Smooth muscle cell (in vitro differentiated cells): ENCODE measurements around the gene NRTN. TPM values are rescaled to one million over a fixed set of nuclear protein-coding genes. Genes with fewer than 3 reads are reported as not detected.
"Not testable (repeated sequence)": the region's sequence is repeated elsewhere in the genome, so short reads cannot be mapped to it uniquely, and the experiment has no call there.

Source experiments
- DNase-seq: peaks from one replicate; lab custom pipeline; 2025; ENCODE audit not compliant: unreplicated experiment; lab: John Stamatoyannopoulos, UW
- H2AFZ ChIP-seq: fragments of 200-600 bp; sonication (generic); 2 replicates; pipeline ENCODE4 v1.6.0; 2016; ENCODE audit warnings: antibody characterized with exemption, low read depth, mild to moderate bottlenecking
- H3F3A ChIP-seq: fragments of 200-600 bp; sonication (generic); 2 replicates; pipeline ENCODE4 v1.6.0; 2017; ENCODE audit warnings: antibody characterized with exemption, low read depth
- H3K27ac ChIP-seq: fragments of 200-600 bp; sonication (generic); 2 replicates; pipeline ENCODE4 v1.5.1; 2016; ENCODE audit warnings: low read depth, mild to moderate bottlenecking
- H3K27me3 ChIP-seq: fragments of 200-600 bp; sonication (generic); 2 replicates; pipeline ENCODE4 v1.6.1; 2016; ENCODE audit warnings: low read depth, mild to moderate bottlenecking
- H3K36me3 ChIP-seq: fragments of 200-600 bp; sonication (generic); 2 replicates; pipeline ENCODE4 v1.5.1; 2016; ENCODE audit warnings: low read depth
- H3K4me1 ChIP-seq: fragments of 200-600 bp; sonication (generic); 2 replicates; pipeline ENCODE4 v1.5.1; 2016; ENCODE audit warnings: low read depth
- H3K4me2 ChIP-seq: fragments of 200-600 bp; sonication (generic); 2 replicates; pipeline ENCODE4 v1.6.0; 2016; ENCODE audit warnings: mild to moderate bottlenecking
- H3K4me3 ChIP-seq: fragments of 200-600 bp; sonication (generic); 2 replicates; pipeline ENCODE4 v1.5.1; 2016; ENCODE audit warnings: mild to moderate bottlenecking
- H3K79me2 ChIP-seq: fragments of 200-600 bp; sonication (generic); 2 replicates; pipeline ENCODE4 v1.6.0; 2016; ENCODE audit warnings: low read depth, mild to moderate bottlenecking
- H3K9ac ChIP-seq: fragments of 200-600 bp; sonication (generic); 2 replicates; pipeline ENCODE4 v1.6.0; 2016; ENCODE audit warnings: low read depth
- H3K9me3 ChIP-seq: fragments of 200-600 bp; sonication (generic); replicated peaks from 2 replicates; pipeline ENCODE4 v1.5.1; 2016; ENCODE audit warnings: low read depth
- H4K20me1 ChIP-seq: fragments of 200-600 bp; sonication (generic); 2 replicates; pipeline ENCODE4 v1.6.0; 2016; ENCODE audit warnings: low read depth
- CTCF ChIP-seq: fragments of 200-600 bp; sonication (generic); IDR thresholded peaks from 2 replicates; pipeline ENCODE4 v1.5.1; 2017; ENCODE audit warnings: borderline replicate concordance, mild to moderate bottlenecking, antibody characterized with exemption; ENCODE audit not compliant: insufficient read depth, poor library complexity, severe bottlenecking
- WGBS: methylation state at CpG from one replicate; pipeline ENCODE4 v1.1.7; 2016; ENCODE audit warnings: low lambda C conversion rate; 5-methylcytosine and 5-hydroxymethylcytosine counted together
- polyA plus RNA-seq: library from polyadenylated mRNA; unstranded; fragments of >200 nt; fragmentation: Nextera tagmentation; extraction: Ambion mirVana; gene quantifications from 2 replicates; pipeline ENCODE4 v1.2.1, GENCODE V29; 2016
- total RNA-seq: library from RNA; depleted of rRNA; stranded (reverse); fragments of >200 nt; gene quantifications from 2 replicates; pipeline ENCODE4 v1.2.3, GENCODE V29; 2014

The NRTN gene
- total and polyA plus RNA-seq, 2 experiments from 2014 or later, result 2.2 to 5.4 TPM

GRCh38 chr19:5850189-5850588 lies 45.3 kb downstream of the NRTN start:
- H3K27me3 ChIP-seq, result no peaks in the 10 kb centered on the region
- H3K9me3 ChIP-seq, result no peaks in the 10 kb centered on the region
- no peak overlapping the region for H3K9ac ChIP-seq
- 89% methylated on average over 6 of the region's 6 CpGs for WGBS
- H4K20me1 ChIP-seq, result no peaks in the 10 kb centered on the region
- no peak overlapping the region for H2AFZ ChIP-seq
- no peaks in the 10 kb centered on the region for H3K36me3 ChIP-seq
- no peak overlapping the region for H3K27ac ChIP-seq
- H3K79me2 ChIP-seq, result no peaks in the 10 kb centered on the region
- no peak for TF ChIP-seq CTCF
- no peak overlapping the region for H3K4me3 ChIP-seq
- H3K4me2 ChIP-seq, result no peak overlapping the region
- DNase-seq, result no peak
- H3K4me1 ChIP-seq, result no peaks in the 10 kb centered on the region
- H3F3A ChIP-seq, result no peaks in the 10 kb centered on the region

- Histone ChIP-seq H3K4me1 (peaks cover 4% of the 10 kb centered on the region), H3F3A (no peaks in the 10 kb centered on the region), H3K9me3 (no peaks in the 10 kb centered on the region), H3K4me2 (no peak overlapping the region), H3K27me3 (peaks cover 2% of the 10 kb centered on the region), H3K27ac (no peak overlapping the region), H3K4me3 (no peak overlapping the region), H2AFZ (no peak overlapping the region), H3K9ac (no peak overlapping the region), H3K79me2 (no peaks in the 10 kb centered on the region), H3K36me3 (no peaks in the 10 kb centered on the region), H4K20me1 (no peaks in the 10 kb centered on the region)
- no peak for TF ChIP-seq CTCF
- no peak for DNase-seq
- WGBS, result 72% methylated on average over 5 of the region's 5 CpGs
Observed at GRCh38 chr19:5850743-5851293, 46.0 kb downstream of the NRTN start.

GRCh38 chr19:5851302-5851701 lies 46.4 kb downstream of the NRTN start, which contains the start of gene FUT3:
TSS of gene FUT3 (minus strand) at chr19:5851449.
- Histone ChIP-seq H3K9ac (no peak within 1 kb of the TSS), H3K27me3 (peaks cover 6% of the 10 kb centered on the region), H3K9me3 (no peaks in the 10 kb centered on the region), H2AFZ (no peak within 1 kb of the TSS), H3K4me3 (no peak within 1 kb of the TSS), H3K36me3 (no peaks in the 10 kb centered on the region), H3K4me1 (peaks cover 4% of the 10 kb centered on the region), H3K79me2 (no peaks in the 10 kb centered on the region), H3F3A (no peaks in the 10 kb centered on the region), H3K4me2 (no peak within 1 kb of the TSS), H3K27ac (no peak within 1 kb of the TSS), H4K20me1 (no peaks in the 10 kb centered on the region)
- no peak for TF ChIP-seq CTCF
- no peak for DNase-seq
- 91% methylated on average over 10 of the region's 10 CpGs for WGBS

GRCh38 chr19:5854121-5854520 lies 49.3 kb downstream of the NRTN start:
- H3K4me3 ChIP-seq, H3K27ac ChIP-seq, H3K27me3 ChIP-seq, DNase-seq, H3F3A ChIP-seq, H3K9me3 ChIP-seq, H3K79me2 ChIP-seq, H4K20me1 ChIP-seq, H3K4me1 ChIP-seq, H3K4me2 ChIP-seq, H3K36me3 ChIP-seq, H2AFZ ChIP-seq, H3K9ac ChIP-seq: not testable (repeated sequence)
- WGBS, result 84% methylated on average over 10 of the region's 10 CpGs

GRCh38 chr19:5855151-5855550 lies 50.3 kb downstream of the NRTN start:
- H3K4me2 ChIP-seq, H3K27ac ChIP-seq, H4K20me1 ChIP-seq, H3K27me3 ChIP-seq, DNase-seq, H3K4me3 ChIP-seq, H2AFZ ChIP-seq, H3K4me1 ChIP-seq, H3K9ac ChIP-seq, H3F3A ChIP-seq, H3K79me2 ChIP-seq, H3K36me3 ChIP-seq, H3K9me3 ChIP-seq: not testable (repeated sequence)
- 84% methylated on average over 9 of the region's 9 CpGs for WGBS
